Stomach (tissue), 4 donors: Measurements from ENCODE around the gene FAM83D.
A peak's percentile ranks its signal among the peaks of the same experiment; 100 is the strongest.

Experiments used
- CTCF ChIP-seq, 7 experiments: fragments of 450-650 bp in 4 of 7; fragments of 200-600 bp in 3 of 7; sonication (generic) in 3 of 7; IDR thresholded peaks; one replicate each; pipeline ENCODE4 v1.5.1; 2016 to 2019; ENCODE audit warnings: antibody characterized with exemption in 7 of 7, control low read depth in 2 of 7, mild to moderate bottlenecking in 1 of 7
- EP300 ChIP-seq: sonication (generic); formaldehyde crosslinking; IDR thresholded peaks from one replicate; pipeline ENCODE4 v1.6.1; 2017; ENCODE audit warnings: antibody characterized with exemption
- POLR2A ChIP-seq, 4 donors: fragments of 450-650 bp; IDR thresholded peaks; one replicate each; pipeline ENCODE4 v1.6.1; 2016; ENCODE audit warnings: antibody characterized with exemption in 4 of 4, control low read depth in 2 of 4, mild to moderate bottlenecking in 1 of 4, moderate library complexity in 1 of 4
- POLR2AphosphoS5 ChIP-seq, 3 donors: sonication (generic); formaldehyde crosslinking; IDR thresholded peaks; one replicate each; pipeline ENCODE4 v1.6.1; 2016; ENCODE audit warnings: antibody characterized with exemption in 3 of 3

- TF ChIP-seq CTCF (IDR thresholded peaks at IDR 0.05), result no peak
- no peak for TF ChIP-seq POLR2A (IDR thresholded peaks at IDR 0.05)
- TF ChIP-seq EP300, result no peak
- TF ChIP-seq POLR2AphosphoS5 (IDR thresholded peaks at IDR 0.05), result peak; percentile 61 to 78 (median 75)
Observed at GRCh38 chr20:38986663-38987062, 60.4 kb downstream of the FAM83D start.
